Ramos (cell line): ENCODE data around the gene ABTB2.

Source experiments
- in situ Hi-C: fragments of 300-500 bp; cut with MboI; formaldehyde crosslinking; loops from one replicate; pipeline ENCODE4 v1.14.3; 2022; ENCODE audit warnings: low sequenced_read_pairs; ENCODE audit not compliant: unreplicated experiment

Gene ABTB2

DNA sequence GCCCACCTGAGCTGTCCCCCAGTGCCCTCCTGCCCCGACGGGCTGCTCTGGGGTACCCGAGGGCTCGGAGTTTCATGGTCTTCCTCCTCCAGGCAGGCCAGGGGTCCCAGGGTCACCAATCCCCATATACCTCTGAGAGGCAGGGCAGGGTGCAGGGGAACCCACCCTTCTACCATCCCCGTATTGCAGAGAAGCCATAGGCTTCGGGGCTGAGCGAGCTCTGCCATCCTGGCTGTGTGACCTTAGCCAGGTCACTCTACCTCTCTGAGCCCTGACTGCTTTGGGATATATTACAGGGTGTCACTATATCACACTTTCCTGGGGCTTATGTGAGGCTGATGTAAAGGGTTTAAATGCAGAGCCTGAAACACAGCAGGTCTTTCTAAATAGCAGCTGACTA, 195.0 kb downstream of the ABTB2 start:
- in situ Hi-C loops, result loop anchor here (25.0 kb wide), 1 partner anchor 324 kb away; no protein-coding TSS in a partner anchor

DNA sequence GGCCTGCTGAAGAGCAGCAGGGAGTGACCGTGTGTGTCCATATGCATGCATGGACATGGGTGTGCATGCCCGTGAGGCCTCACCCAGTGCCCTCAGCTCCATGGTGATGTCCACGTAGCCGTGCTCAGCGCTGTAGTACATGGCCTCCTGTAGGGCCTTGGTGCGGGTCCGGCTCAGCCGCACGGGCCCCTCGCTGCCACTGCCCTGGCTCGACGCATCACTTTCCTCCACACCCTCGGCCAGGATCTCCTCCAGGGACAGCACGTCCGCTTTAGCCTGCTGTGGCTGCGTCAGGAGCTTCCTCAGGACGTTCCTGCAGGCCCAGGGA, 195.4 kb downstream of the ABTB2 start:
- in situ Hi-C loops, result loop anchor here (25.0 kb wide), 1 partner anchor 325 kb away; no protein-coding TSS in a partner anchor

DNA sequence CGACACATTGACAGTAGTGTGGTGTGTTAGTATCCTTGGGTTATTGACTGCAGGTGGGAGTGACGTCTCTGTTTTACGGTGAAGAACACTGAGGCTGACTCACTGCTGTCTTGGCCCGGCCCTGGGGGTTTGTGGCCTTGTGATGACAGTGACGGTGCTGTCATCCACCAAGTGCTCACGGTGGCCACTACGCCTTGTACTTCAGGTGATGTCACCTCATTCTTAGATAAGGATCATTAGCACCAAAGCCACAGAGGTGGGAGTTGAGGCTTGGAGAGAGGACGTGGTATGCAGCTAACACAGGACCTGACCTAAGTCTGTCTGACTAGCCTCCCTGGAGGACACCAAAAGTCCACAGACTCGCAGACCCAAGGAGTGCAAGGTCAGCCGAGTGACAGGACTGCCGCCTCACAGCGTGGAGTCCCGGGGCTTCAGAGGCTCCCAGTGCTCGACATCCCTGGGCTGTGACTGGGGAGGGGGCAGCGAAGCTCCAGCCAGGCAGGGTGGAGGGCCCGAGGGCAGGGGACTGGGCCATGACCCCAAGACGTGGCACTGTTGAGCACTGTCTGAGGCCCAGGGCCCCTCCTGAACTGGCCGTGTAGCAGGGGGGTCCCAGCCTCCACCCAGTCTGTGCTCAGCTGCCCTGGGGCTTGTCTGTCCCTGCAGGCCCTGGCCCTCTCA, 195.9 kb downstream of the ABTB2 start:
- in situ Hi-C loops, result loop anchor here (25.0 kb wide), 1 partner anchor 325 kb away; no protein-coding TSS in a partner anchor

DNA sequence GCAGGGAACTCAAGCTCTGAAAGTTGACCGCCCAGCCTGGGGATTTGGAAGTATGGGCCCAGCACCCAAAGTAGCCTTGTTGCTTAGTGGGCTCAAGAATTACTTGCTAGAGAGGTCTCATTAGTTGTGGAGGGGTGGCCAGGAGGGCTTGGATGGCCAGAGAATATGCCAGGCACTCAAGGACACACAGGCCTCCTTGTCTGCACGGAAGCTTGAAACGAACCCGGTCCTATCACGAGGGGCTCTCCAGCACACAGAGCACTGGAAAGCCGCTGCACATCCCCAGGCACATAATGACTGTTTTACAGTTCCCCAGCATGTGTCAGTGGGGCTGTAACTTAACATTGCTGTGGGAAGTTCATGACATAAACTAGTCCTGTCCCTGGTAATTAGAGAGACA, 196.4 kb downstream of the ABTB2 start:
- in situ Hi-C loops, result loop anchor here (25.0 kb wide), 1 partner anchor 326 kb away; no protein-coding TSS in a partner anchor

DNA sequence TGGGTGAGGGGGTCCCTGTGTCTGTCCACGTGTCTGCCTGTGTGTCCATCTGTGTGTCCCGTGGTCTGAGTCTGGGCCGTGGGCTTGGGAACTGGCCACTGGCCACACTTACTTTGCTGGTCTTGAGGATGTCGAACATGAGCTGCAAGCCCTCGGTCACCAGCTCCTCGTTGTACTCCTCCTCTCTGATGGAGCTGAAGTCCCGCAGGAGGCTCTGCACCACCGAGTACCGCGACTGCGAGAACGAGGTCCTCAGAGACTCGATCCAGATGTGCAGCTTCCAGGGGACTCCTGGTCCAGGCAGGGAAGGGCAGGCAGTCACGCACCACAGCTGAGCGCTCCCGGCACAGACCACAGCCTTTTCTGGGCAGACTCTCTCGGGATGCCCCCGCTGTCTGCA, 197.0 kb downstream of the ABTB2 start:
- in situ Hi-C loops, result loop anchor here (25.0 kb wide), 1 partner anchor 327 kb away; no protein-coding TSS in a partner anchor

DNA sequence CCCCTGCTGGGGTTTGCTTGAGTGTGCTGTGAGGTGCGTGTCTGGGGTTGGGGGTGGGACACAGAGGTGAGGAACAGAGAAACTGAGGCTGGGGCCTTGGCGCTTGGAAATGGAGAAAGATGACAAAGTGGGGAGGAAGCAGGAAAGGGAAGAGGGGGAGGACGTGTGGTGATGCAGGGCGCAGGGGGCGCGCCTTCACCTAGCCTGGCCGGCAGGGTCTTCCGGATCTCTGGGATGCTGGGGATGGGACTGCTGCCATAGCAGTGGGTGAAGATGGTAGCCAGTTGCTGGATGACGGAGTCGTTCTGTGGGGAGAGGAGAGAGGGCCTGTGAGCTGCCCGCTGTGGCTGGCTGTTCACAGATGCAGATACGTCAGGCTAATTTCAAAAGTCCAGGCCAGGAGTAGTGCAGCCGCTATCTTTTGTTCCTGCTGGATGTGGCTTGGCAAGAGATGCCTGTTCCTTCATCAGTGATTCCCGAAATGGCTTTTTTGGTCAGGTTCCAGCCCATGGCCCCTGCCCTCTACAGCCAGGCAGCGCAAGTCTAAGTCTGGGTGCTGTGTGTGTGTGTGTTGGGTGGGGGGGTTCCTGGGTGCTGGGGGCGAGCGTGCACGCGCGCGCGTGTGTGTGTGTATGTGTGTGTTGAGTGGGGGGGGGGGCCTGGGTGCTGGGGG, 197.6 kb downstream of the ABTB2 start:
- in situ Hi-C loops, result loop anchor here (25.0 kb wide), 1 partner anchor 327 kb away; no protein-coding TSS in a partner anchor

DNA sequence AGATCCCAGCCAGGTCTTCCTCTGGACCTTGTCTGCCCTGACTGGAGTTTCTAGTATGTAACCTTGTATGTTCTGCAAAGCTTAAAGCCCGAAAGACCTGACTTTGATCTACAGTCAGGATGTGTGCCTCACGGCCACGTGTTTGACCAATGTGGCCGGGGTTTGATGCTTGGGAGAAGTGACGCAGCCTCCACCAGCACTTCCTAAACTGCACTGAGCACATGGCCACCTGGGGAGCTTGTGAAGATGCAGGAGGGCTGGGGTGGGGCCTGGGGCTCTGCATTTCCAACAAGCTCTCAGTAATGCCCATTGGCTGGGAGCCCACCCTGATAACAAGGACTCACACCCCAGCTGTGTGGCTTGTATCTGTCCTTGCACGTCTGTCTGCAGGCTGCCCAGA, 199.1 kb downstream of the ABTB2 start:
- in situ Hi-C loops, result loop anchor here (25.0 kb wide), 1 partner anchor 329 kb away; no protein-coding TSS in a partner anchor

DNA sequence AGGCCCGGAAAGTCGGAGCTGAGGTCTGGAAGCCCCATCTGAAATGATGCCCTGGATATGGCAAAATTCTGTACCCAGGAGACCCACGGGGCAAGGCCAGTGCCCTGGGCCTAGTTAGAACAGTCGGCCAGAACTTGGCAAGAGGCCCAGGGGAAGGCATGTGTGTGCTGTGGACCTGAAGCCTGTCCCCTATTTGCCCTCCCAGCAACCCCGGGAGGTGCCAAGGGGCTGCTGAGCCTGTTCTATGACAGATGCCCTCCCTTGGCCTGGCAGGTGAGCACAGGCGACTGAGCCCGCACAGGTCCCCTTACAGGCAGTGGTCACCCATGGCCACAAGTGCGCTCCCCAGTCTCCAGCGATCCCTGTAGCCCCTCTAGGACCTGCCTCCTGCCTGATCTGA, 200.6 kb downstream of the ABTB2 start:
- in situ Hi-C loops, result loop anchor here (25.0 kb wide), 1 partner anchor 330 kb away; no protein-coding TSS in a partner anchor

DNA sequence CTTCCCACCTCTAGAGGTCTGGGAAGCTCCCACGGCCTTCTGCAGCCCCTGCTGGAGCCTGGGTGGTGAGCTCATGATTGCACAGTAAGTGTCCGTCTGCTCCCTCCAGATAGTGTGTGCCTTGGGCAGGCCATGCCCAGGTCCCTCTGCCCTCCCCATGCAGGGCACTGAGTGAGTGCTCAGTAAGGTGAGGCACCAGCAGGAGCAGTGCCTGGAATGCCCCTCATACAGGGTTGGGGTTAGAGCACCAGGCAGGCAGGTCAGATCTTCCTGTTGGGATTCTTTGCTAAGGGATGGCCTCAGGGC, 202.1 kb downstream of the ABTB2 start:
- in situ Hi-C loops, result loop anchor here (25.0 kb wide), 1 partner anchor 332 kb away; no protein-coding TSS in a partner anchor

DNA sequence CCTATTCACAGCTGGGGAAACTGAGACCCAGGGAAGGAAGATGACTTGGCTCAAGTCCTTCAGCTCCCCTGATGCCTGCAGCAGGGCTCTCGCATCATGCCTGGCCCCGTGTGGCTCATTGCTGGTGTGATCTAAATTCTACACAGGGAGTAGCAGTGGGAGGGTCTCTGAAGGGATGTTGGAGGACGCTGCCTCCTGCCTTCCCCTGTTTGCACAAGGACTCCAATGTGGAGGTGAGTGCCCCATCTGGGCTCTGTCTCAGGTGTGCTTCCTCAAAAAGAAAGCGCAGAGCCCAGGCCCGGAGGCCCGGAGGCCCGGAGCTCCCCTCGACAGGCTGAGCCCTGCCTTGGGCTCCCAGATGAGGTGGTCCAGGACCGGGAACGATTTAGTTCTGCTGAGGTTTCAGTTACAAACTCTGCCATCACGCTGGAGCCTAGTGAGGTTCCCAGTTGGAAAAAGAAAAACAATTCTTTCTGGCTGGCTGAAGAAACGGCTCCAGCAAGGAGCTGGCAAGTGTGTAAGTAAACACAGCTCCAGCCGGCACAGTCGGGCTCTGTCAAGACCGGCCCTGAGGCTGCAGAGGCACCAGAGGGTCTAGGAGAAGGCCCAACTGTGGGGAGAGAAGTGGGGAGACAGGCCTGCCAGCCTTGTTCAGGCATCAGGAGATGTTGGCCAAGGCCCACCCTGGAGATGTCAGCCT, 202.6 kb downstream of the ABTB2 start:
- in situ Hi-C loops, result loop anchor here (25.0 kb wide), 1 partner anchor 332 kb away; no protein-coding TSS in a partner anchor

DNA sequence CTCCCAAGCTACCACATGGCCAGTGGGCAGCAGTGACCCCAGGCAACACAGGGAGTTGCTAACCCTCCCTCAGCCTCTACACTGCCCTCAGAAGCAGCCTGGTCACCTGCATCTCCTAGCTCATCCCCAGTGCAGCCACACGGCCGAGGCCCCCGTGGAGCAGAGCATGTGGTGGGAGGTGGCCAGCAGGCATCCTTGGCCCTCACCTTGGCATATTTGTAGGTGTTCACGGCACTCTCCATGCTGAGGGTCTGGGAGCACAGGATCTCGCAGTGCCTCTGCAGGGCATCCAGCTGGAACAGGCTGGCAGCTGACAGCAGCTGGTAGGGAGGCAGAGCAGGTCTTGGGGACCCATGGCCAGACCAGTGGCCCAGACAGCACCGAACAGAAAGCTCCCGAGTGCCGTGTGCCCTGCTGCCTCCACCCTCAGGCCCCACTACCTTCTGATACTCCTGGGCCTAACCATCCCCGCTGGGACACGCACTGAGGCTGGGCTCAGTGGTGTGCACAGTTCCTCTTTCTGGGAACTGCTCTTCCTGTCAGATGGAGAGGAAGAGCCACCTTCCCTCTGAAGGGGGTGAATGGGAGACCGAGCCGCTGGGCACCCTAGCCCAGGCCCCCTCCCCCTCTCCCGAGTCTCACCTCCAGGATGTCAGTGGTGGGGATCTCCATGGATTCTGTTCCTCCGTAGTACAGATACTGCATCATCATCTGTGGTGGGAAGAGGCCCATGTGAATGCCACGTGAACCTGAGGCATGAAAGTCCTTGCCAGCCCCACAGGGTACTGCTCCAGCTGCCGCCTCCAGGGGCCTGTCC, 203.5 kb downstream of the ABTB2 start:
- in situ Hi-C loops, result loop anchor here (25.0 kb wide), 1 partner anchor 333 kb away; no protein-coding TSS in a partner anchor

DNA sequence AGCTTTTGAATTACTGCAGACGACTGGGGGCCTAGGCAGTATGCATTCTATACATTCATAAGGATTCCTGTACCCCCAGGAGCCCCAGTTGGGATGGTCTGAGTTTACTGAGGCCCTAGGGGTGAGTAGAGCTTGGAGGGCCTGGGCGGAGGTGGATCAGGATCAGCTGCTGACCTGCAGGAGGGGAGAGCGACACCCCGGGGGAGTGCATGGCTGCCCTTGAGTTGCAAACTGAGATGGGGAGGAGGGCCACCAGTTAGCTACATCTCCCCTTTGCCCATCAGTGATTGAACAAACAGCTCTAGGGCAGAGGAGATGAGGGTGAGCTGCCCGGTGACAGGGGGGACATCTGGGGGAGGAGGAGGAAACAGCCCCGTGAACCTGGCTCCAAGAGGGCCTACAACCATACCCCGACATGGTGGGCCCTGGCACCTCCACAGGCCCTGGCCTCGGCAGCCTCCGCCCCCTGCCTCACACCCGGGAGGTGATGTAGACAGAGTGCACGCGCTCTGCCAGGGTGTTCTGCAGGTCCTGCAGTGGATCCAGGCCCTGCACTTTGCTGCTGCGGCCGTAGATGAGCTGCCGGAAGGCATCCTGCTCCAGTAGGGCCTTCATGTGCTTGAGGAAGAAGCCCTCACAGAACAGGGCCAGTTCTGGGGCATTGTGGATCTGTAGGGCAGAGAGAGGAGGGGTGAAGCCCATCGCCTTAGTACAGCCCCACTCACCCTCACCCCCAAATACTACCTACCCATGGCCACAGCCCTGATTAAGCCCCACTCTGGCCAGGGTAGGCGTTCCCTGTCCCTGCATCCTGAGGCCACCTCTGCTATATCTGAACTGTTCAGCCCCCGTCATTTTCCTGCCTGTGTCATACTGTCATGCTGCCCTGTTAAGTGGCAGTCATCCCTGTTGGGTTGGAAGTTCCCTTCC, 205.6 kb downstream of the ABTB2 start:
- in situ Hi-C loops, result loop anchor here (25.0 kb wide), 1 partner anchor 335 kb away; no protein-coding TSS in a partner anchor

DNA sequence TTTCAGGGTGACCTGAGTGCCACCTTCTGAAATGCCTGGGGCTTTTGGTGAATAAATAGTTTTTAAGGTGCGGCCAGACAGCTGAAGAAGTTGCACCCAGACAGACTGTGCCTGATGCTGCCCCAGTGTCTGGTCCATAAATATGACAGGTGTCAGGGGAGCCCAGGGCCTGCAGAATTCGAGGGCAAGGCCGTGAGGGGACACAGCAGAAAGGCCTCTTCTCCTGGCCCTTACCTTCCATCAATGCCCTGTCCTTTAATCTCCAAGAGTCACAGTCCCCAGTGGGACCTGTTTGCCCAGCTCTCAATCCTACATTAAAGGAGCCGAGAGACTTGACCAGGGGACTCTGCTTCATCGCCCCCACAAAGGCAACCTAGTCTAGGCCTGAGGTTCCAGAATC, 206.6 kb downstream of the ABTB2 start:
- in situ Hi-C loops, result loop anchor here (25.0 kb wide), 1 partner anchor 336 kb away; no protein-coding TSS in a partner anchor

DNA sequence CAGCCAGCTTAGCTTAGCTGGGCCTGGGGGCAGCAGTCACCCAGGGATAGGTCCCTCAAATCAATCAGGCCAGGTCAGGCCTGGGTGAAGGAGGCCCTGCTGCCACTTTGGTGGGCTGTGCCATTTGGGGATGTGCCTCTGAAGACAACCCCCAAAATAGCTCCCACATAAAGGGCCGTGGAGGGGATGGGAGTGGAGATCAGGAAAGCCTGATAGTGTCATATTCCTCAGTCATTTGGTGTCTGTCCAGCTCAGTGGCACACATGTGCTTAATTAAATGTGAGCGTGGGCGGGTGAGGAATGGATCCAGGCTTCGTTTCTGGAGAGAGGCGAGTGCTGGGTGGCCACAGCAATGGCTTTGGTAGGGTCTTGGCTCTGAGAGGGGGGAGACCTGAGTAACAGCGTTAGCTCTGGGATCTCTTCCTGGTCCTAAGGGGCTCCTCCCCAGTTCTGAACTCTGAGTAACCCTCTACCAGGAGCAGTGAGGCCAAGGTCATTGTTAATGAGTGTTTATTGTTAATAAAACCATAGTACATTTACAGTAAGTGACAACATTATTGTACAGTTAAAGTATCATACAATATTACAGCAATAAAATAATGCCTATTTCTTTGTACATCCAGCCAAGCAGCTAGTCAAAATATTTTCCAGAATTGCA, 207.2 kb downstream of the ABTB2 start:
- in situ Hi-C loops, result loop anchor here (25.0 kb wide), 1 partner anchor 337 kb away; no protein-coding TSS in a partner anchor

DNA sequence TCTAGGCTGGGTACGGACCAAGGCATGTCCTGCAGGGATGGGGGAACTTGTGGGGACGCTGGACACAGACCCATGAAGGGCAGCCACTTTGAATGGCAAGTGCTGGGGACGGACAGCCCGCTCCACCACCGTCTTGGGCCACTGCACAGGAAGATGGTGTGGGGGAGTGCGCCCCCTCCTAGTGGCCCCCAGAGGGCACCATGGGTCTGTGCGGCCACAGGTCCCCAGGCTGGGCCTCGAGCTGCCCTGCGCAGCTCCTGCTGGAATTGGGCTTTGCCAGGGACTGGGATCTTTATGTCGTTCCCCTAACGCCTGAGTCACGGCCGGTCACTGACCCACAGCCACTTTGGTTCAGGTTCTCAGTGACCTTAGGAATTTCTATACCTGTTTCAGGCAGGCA, 208.0 kb downstream of the ABTB2 start:
- in situ Hi-C loops, result loop anchor here (25.0 kb wide), 1 partner anchor 338 kb away; no protein-coding TSS in a partner anchor

DNA sequence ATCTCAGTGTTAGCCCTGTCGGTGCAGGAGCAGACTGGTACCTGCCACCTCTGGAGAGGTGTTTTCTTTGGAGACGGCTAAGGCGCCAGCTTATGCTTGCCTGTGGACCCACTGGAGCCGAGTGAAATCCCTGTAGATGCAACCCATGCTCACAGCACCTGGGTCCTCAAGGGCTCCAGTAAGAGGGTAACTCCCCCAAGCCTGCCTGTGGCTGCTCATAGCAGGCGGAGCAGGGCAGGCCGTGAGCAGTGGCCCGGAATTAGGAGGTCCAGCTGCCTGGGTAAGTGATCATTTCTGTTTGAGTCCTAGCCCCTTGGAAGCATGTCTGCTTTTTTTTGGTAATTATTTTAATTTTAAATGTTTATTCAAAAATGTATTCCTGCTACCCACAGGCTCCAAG, 208.5 kb downstream of the ABTB2 start:
- in situ Hi-C loops, result no loop called here

DNA sequence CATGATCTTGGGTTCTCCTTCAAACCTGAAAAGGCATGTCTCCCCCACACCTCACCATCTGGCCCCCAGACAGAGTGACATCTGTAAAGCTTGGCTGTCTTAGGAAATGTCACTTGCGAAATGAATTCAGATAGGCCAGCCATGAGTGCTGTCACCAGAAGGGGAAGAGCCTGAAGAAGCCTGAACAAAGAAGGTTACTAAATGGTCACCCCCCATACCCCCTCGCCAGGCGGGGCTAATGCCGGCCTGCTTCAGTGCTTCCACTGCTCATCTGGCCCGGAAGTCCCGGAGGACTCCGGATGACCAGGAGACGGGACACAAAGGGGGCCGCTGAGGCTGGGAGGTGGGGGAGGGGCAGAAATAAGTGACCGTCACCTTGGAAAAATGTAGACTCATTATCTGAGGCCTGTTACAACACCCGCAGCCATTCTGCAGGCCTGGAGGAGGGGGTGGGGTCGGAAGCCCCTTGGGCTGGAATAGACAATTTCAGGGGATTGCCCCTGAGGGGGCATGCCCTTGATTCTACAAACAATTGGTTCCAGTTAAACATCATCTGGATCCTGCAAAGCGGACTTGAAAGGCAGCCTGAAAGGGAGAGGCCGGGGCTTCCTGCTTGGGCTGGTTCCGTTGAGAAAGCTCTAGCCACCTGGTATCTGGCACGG, 209.2 kb downstream of the ABTB2 start:
- in situ Hi-C loops, result no loop called here

DNA sequence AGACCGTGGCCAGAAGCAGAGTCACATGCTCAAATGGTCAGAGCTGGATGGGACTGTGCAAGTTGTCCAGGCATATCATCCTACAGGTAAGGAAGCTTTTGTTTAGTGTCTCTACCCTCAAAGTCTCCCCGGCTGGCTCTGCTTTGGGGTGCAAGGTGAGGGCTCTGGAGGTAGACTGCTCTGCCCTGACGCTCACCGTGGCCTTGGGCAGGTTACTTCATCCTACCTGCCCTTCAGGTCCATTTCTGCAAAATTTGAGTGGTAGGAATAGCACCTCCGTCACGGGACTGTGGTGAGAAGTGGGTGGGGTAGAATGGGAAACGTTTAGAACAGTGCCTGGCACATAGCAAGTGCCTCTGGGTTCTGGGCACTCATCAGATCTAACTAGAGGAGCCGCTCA, 210.2 kb downstream of the ABTB2 start:
- in situ Hi-C loops, result no loop called here
